Lower lobe of right lung (tissue), 2 donors: ENCODE results near the gene ESPNL. TPM values are rescaled to one million over a fixed set of nuclear protein-coding genes. Genes with fewer than 3 reads are reported as not detected.

ENCODE experiments used
- ATAC-seq, 2 donors: fragments of 200-7000 bp; cut with Tn5 transposase; one replicate each; pipeline ENCODE4 v1.9.1; 2020 to 2022; ENCODE audit warnings: mild to moderate bottlenecking in 2 of 2, moderate library complexity in 2 of 2
- DNase-seq: peaks from one replicate; pipeline ENCODE4 v3.0.0-alpha.2; 2020
- H3K27ac ChIP-seq: fragments of 200-600 bp; one replicate; pipeline ENCODE4 v1.8.0; 2022
- H3K27me3 ChIP-seq: fragments of 200-600 bp; one replicate; pipeline ENCODE4 v1.8.0; 2022; ENCODE audit warnings: low read depth
- H3K36me3 ChIP-seq: fragments of 200-600 bp; one replicate; pipeline ENCODE4 v1.8.0; 2022; ENCODE audit warnings: mild to moderate bottlenecking
- H3K4me1 ChIP-seq: fragments of 200-600 bp; one replicate; pipeline ENCODE4 v1.8.0; 2022
- H3K4me3 ChIP-seq: fragments of 200-600 bp; one replicate; pipeline ENCODE4 v1.8.0; 2022; ENCODE audit warnings: mild to moderate bottlenecking
- H3K9me3 ChIP-seq: fragments of 200-600 bp; one replicate; pipeline ENCODE4 v1.8.0; 2022
- intact Hi-C: fragments of 100-400 bp; cut with DNase I; formaldehyde crosslinking; loops from one replicate; pipeline ENCODE4 v1.11.0; 2022
- total RNA-seq: library from RNA; stranded (reverse); fragmentation: NEBNext Ultra II Directional; extraction: Animal tissue kit (Norgen Biotek cat#: 25700); gene quantifications from one replicate; pipeline ENCODE4 v1.2.1, GENCODE V29; 2021
- TF ChIP-seq, protein P1 (sequence below): fragments of 200-600 bp; IDR thresholded peaks from one replicate; pipeline ENCODE4 v1.8.0; 2022; ENCODE audit warnings: antibody characterized with exemption, mild to moderate bottlenecking
- donor health status: DM: no; HTN: yes; CAD: no; lungs with severe emphysema.

The ESPNL gene
- total RNA-seq, 1 donor from 2014 or later = 0.09 TPM

DNA sequence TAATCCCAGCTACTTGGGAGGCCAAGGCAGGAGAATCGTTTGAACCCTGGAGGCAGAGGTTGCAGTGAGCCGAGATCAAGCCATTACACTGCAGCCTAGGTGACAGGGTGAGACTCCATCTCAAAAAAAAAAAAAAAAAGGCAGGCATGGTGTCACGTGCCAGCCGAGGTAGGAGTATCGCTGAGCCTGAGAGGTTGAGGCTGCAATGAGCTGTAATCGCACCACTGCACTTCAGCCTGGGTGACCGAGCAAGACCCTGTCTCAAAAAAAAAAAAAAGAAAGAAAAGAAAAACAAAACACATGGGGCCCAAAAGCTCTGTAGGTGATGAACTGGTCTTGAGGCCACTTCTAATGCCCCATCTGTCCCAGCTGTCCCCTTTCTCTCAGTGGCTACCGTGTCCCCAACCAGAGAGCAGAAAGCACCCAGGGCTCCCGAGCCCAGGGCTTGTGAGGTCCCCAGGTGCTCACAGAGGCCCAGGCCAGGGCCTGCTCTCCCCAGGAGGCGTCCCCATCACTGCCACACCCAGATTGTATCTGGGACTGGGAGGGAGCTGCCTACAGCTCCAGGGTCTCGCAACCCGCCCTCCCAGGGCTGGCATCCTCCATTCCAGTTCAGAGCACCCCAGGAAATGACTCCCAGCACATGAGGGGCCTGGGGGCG is 46.9 kb downstream of the ESPNL start:
- ATAC-seq = no peak
- Histone ChIP-seq H3K36me3 (no peaks in the 10 kb centered on the region), H3K9me3 (no peaks in the 10 kb centered on the region), H3K4me1 (peaks cover 3% of the 10 kb centered on the region), H3K27me3 (no peaks in the 10 kb centered on the region), H3K27ac (no peak overlapping the region), H3K4me3 (no peak overlapping the region)
- no peak for DNase-seq
- TF ChIP-seq, protein P1, sequence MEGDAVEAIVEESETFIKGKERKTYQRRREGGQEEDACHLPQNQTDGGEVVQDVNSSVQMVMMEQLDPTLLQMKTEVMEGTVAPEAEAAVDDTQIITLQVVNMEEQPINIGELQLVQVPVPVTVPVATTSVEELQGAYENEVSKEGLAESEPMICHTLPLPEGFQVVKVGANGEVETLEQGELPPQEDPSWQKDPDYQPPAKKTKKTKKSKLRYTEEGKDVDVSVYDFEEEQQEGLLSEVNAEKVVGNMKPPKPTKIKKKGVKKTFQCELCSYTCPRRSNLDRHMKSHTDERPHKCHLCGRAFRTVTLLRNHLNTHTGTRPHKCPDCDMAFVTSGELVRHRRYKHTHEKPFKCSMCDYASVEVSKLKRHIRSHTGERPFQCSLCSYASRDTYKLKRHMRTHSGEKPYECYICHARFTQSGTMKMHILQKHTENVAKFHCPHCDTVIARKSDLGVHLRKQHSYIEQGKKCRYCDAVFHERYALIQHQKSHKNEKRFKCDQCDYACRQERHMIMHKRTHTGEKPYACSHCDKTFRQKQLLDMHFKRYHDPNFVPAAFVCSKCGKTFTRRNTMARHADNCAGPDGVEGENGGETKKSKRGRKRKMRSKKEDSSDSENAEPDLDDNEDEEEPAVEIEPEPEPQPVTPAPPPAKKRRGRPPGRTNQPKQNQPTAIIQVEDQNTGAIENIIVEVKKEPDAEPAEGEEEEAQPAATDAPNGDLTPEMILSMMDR = no peak
- intact Hi-C loops = no loop called here

DNA sequence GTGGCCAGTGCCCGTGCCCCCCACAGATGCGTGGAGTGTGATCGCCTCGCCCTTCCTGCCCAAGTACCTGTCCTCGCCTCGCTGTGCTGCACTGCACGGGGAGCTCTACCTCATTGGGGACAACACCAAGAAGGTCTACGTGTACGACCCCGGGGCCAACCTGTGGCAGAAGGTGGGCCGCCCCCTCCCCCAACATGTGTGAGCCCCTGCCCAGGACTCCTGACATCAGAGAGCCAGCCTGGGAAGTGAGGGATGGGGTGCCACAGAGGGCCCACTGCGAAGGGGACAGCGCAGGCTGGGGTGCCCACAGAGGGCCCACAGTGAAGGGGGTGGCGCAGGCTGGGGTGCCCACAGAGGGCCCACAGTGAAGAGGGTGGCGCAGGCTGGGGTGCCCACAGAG is 48.8 kb downstream of the ESPNL start:
- Histone ChIP-seq H3K4me1 (no peaks in the 10 kb centered on the region), H3K27me3 (no peaks in the 10 kb centered on the region), H3K27ac (no peak overlapping the region), H3K9me3 (no peaks in the 10 kb centered on the region), H3K36me3 (no peaks in the 10 kb centered on the region), H3K4me3 (no peak overlapping the region)
- DNase-seq = no peak
- ATAC-seq = no peak
- TF ChIP-seq, protein P1 = no peak
- intact Hi-C loops = no loop called here

DNA sequence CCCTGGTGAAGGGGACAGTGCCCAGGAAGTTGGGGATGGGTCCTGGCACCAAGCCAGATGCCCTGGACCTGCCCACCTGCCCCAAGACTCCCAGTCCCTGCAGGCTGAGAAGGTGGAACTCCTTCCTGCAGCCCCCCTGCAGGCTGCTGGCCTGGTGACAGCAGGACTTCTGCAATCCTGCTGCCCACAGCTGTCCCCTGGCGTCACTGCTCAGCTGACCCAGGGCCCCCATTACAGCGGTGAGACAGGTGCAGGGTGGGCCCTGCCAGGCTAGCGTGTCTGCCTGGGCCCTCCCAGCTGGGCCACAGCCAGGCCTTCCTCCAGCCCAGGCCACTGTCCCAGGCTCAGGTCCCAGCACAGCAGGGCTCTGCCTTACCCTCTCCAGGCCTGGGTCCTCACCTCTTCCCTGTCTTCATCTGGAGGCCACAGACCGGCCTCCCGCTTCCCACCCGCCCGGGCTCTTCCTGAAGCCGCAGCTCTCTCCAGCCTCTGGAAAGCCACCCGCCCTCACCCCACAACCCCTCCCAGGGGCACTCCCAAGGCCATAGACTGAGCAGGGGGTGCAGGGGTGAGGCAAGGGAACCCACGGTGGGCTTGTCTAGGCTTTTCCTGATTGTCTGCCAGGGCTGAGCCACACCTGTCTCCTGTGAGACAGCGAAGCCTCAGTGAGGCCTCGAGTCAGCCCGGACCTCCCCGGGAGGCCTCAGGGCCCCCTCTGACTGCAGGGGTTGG is 49.9 kb downstream of the ESPNL start:
- TF ChIP-seq, protein P1 = no peak
- ATAC-seq = peak in 1 of 2 donors; percentile 7
- Histone ChIP-seq H3K4me1 (no peaks in the 10 kb centered on the region), H3K36me3 (no peaks in the 10 kb centered on the region), H3K4me3 (no peak overlapping the region), H3K9me3 (no peaks in the 10 kb centered on the region), H3K27ac (no peak overlapping the region), H3K27me3 (no peaks in the 10 kb centered on the region)
- no peak for DNase-seq
- intact Hi-C loops = no loop called here

DNA sequence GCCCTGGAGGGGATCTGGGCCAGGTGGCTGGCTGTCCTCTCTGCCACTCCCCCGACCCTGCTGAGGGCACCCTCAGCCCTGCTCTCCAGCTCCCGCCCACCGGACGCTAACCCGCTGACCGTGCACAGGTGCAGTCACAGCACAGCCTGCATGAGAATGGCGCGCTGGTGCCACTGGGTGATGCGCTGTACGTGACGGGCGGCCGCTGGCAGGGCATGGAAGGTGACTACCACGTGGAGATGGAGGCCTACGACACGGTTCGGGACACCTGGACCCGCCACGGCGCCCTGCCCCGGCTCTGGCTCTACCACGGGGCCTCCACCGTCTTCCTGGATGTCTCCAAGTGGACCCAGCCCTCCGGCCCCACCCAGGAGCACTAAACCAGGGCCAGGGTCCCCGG is 50.5 kb downstream of the ESPNL start:
- H3K27me3 ChIP-seq = no peaks in the 10 kb centered on the region
- no peaks in the 10 kb centered on the region for H3K4me1 ChIP-seq
- intact Hi-C loops = no loop called here
- DNase-seq (no peak), ATAC-seq (no peak)
- no peaks in the 10 kb centered on the region for H3K9me3 ChIP-seq
- TF ChIP-seq, protein P1 = no peak
- H3K36me3 ChIP-seq = no peaks in the 10 kb centered on the region
- no peak overlapping the region for H3K27ac ChIP-seq
- H3K4me3 ChIP-seq = no peak overlapping the region

DNA sequence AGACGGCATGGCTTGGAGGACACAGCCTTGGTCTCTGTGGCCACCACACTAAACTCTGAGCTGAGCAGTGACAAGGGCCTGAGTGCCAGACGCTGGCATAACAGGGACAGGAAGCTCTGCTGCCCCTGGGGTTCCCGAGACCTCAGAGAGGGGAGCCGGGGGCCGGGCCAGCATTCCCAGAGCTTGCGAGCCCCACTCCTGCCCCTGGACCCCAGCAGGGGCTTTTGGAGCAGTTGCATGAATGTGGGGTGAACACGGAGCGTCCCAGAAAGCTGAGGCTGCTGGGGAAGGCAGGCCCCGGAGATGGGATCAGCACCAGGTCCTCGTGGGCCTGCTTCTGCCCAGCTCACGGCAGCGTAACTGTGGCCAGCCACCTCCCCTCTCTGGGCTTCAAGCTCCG is 51.1 kb downstream of the ESPNL start:
- H3K4me3 ChIP-seq = no peak overlapping the region
- H3K9me3 ChIP-seq = no peaks in the 10 kb centered on the region
- ATAC-seq (no peak), DNase-seq (no peak)
- H3K27ac ChIP-seq = no peak overlapping the region
- no peaks in the 10 kb centered on the region for H3K4me1 ChIP-seq
- H3K27me3 ChIP-seq = no peaks in the 10 kb centered on the region
- TF ChIP-seq, protein P1 = no peak
- intact Hi-C loops = no loop called here
- no peaks in the 10 kb centered on the region for H3K36me3 ChIP-seq
